Spleen (tissue), 7 donors: ENCODE data around the gene SEC24B.

Experiments
- POLR2A ChIP-seq, 3 donors: fragments of 450-650 bp; IDR thresholded peaks; one replicate each; pipeline ENCODE4 v1.5.1; 2017; ENCODE audit warnings: antibody characterized with exemption in 3 of 3, mild to moderate bottlenecking in 1 of 3
- POLR2AphosphoS5 ChIP-seq, 3 donors: sonication (generic); formaldehyde crosslinking; IDR thresholded peaks; one replicate each; pipeline ENCODE4 v1.5.1; 2017; ENCODE audit warnings: antibody characterized with exemption in 3 of 3
- TF ChIP-seq, protein P1 (sequence below), 11 experiments: fragments of 200-600 bp in 7 of 11; fragments of 450-650 bp in 4 of 11; sonication (generic) in 4 of 11; IDR thresholded peaks in 8 of 11; conservative IDR thresholded peaks in 3 of 11; 1 replicate in 7 of 11; 2 replicates in 4 of 11; pipeline versions ENCODE4 v1.4.0 to v1.8.0; 2016 to 2021; ENCODE audit warnings: antibody characterized with exemption in 11 of 11, inconsistent platforms in 4 of 11, mild to moderate bottlenecking in 1 of 11
- donor health status: DM: no; HTN: no; CAD: no; lungs with moderate emphysema.
- donor health status: DM: no; HTN: no; CAD: no.
- donor health status: DM: no; HTN: no; CAD: no.

DNA sequence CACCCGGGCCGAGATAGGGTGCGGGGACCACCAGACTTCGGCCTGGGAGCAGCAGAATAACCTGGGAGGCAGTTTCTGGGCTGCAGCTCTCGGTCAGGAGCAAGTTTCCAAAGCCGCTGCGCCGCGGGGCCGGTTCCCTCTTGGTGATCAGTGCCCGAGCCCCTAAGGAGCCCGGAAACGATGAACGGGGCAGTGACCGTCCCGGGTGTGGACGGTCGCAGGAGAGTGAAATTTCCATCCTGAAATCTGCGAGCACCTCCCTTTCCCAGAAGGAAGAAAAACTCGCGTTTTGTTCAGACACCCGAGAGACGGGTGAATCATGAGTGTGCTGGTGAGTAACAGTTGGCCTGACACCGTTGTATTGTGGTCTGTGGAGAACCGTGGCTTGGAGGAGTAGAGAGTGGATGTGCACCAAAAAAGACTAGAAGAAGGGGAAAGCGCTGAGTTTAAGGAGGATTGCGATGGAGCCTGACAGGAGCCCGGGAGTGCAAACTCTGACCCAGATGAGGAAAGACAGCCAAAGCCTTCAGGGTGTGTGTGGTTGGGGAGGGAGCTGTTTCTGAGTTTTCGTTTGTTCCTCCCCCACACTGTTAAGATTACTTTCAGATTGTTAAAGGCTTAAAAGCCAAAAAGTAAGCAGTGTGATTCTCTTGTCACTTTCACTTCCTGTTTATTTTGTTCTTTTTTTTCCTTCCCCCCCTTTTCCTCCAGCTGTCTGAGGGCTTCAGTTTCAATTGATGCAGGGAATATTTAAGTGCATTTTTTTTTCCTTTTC lies 127.3 kb downstream of the SEC24B start:
- TF ChIP-seq, protein P1, sequence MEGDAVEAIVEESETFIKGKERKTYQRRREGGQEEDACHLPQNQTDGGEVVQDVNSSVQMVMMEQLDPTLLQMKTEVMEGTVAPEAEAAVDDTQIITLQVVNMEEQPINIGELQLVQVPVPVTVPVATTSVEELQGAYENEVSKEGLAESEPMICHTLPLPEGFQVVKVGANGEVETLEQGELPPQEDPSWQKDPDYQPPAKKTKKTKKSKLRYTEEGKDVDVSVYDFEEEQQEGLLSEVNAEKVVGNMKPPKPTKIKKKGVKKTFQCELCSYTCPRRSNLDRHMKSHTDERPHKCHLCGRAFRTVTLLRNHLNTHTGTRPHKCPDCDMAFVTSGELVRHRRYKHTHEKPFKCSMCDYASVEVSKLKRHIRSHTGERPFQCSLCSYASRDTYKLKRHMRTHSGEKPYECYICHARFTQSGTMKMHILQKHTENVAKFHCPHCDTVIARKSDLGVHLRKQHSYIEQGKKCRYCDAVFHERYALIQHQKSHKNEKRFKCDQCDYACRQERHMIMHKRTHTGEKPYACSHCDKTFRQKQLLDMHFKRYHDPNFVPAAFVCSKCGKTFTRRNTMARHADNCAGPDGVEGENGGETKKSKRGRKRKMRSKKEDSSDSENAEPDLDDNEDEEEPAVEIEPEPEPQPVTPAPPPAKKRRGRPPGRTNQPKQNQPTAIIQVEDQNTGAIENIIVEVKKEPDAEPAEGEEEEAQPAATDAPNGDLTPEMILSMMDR (IDR thresholded peaks at IDR 0.05 in 8 of 11, conservative IDR thresholded peaks at IDR 0.05 in 3 of 11), result no peak
- peak in 1 of 3 donors; percentile 60 for TF ChIP-seq POLR2A (IDR thresholded peaks at IDR 0.05)
- TF ChIP-seq POLR2AphosphoS5 (IDR thresholded peaks at IDR 0.05), result peak in 2 of 3 donors; percentile 26 to 58
